ENCODE results near the gene ST3GAL4. TPM values are rescaled to one million over a fixed set of nuclear protein-coding genes. Genes with fewer than 3 reads are reported as not detected.

The ST3GAL4 gene
- total and polyA plus RNA-seq, 2 experiments from 2014 or later, result 19.1 to 25.6 TPM

GRCh38 chr11:126406368-126406767, 50.9 kb downstream of the ST3GAL4 start:
- no peak overlapping the region for H3K4me3 ChIP-seq
- no peaks in the 10 kb centered on the region for H3K27me3 ChIP-seq
- no peaks in the 10 kb centered on the region for H3K9me3 ChIP-seq (ENCODE audit: low read depth)
- DNase-seq (ENCODE audit: low read depth in 1 of 2, low spot score in 1 of 2), result no peak
- no peak for TF ChIP-seq CTCF (IDR thresholded peaks at IDR 0.05; ENCODE audit: low read depth, low read length)
- peaks cover 6% of the 10 kb centered on the region for H3K4me1 ChIP-seq (ENCODE audit: low read depth)
- no peak overlapping the region for H3K27ac ChIP-seq
- no peaks in the 10 kb centered on the region for H3K36me3 ChIP-seq

- TF ChIP-seq CTCF (IDR thresholded peaks at IDR 0.05; ENCODE audit: low read depth, low read length), result no peak
- no peak for DNase-seq (ENCODE audit: low read depth in 1 of 2, low spot score in 1 of 2)
- H3K27ac ChIP-seq, result no peak overlapping the region
- H3K4me1 ChIP-seq (ENCODE audit: low read depth), result peaks cover 8% of the 10 kb centered on the region
- no peaks in the 10 kb centered on the region for H3K27me3 ChIP-seq
- no peak overlapping the region for H3K4me3 ChIP-seq
- H3K36me3 ChIP-seq, result no peaks in the 10 kb centered on the region
- H3K9me3 ChIP-seq (ENCODE audit: low read depth), result no peaks in the 10 kb centered on the region
These were observed 51.6 kb downstream of the ST3GAL4 start for GRCh38 chr11:126407101-126407521.

DNA sequence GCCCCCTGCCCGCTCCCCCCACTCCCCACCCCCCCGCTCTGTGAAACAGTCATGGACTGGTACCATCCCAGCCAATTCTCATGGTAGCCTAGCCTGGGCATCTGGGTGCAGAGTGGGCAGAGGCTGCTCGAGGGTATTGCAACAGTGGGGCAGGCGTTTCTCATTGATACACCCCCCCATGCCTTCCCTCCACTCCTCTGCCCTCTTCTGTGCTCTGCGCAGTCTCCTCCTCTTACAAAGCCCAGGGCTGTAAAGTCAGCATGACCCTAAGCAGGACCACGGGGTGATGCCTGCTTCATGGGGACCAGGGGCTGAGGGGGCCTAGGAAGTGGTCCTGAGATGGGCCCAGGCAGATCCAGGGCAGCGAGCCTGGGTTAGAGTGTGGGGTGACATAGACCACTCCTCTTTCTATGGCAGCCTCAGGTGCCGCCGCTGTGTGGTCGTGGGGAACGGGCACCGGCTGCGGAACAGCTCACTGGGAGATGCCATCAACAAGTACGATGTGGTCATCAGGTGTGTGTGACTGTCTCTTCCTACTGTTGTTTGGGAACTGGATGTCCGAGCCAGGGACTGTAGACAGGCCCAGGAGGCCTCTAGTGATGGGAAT, 52.3 kb downstream of the ST3GAL4 start:
- no peak for DNase-seq (ENCODE audit: low read depth in 1 of 2, low spot score in 1 of 2)
- no peak for TF ChIP-seq CTCF (IDR thresholded peaks at IDR 0.05; ENCODE audit: low read depth, low read length)

GRCh38 chr11:126408496-126408895, 53.0 kb downstream of the ST3GAL4 start:
- no peaks in the 10 kb centered on the region for H3K36me3 ChIP-seq
- no peak overlapping the region for H3K27ac ChIP-seq
- DNase-seq (ENCODE audit: low read depth in 1 of 2, low spot score in 1 of 2), result no peak
- peaks cover 11% of the 10 kb centered on the region for H3K4me1 ChIP-seq (ENCODE audit: low read depth)
- no peaks in the 10 kb centered on the region for H3K27me3 ChIP-seq
- H3K4me3 ChIP-seq, result no peak overlapping the region
- no peaks in the 10 kb centered on the region for H3K9me3 ChIP-seq (ENCODE audit: low read depth)
- no peak for TF ChIP-seq CTCF (IDR thresholded peaks at IDR 0.05; ENCODE audit: low read depth, low read length)

More for the DNA sequence above, 52.3 kb downstream of the ST3GAL4 start:
- no peaks in the 10 kb centered on the region for H3K9me3 ChIP-seq (ENCODE audit: low read depth)
- no peak overlapping the region for H3K27ac ChIP-seq
- peaks cover 11% of the 10 kb centered on the region for H3K4me1 ChIP-seq (ENCODE audit: low read depth)
- H3K36me3 ChIP-seq, result no peaks in the 10 kb centered on the region
- no peaks in the 10 kb centered on the region for H3K27me3 ChIP-seq
- no peak overlapping the region for H3K4me3 ChIP-seq

DNA sequence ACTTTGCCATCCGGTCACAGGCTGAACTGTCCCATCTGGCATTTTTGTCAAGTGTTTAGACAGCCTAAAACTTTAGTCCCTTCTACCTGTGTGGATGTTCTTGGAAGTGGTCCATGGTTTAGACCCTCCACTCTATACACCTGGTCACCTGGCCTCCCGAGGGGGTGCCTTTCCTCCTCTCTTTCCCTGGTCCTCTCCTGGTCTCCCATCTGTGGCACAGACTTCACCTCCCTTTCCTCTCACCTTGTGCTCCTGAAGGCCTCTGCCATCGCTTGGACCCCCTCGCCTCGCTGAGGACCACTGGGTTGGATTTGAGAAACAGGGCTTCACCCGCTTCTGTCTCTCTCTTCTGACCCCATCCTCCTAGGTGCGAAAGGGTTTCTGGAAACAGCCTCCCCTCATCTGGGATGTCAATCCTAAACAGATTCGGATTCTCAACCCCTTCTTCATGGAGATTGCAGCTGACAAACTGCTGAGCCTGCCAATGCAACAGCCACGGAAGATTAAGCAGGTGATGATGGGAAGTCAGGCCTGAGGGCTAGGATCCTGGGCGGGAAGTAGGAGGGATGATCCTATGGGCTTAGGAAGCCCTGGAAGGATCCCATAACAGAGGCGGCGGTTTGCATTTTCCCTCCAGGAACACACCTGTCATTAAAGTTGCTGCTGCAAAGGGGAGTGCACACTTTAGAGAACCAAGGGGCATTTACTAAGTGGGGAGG, 53.6 kb downstream of the ST3GAL4 start:
- peaks cover 2% of the 10 kb centered on the region for H3K36me3 ChIP-seq

More for the DNA sequence above, 53.6 kb downstream of the ST3GAL4 start:
- TF ChIP-seq CTCF (IDR thresholded peaks at IDR 0.05; ENCODE audit: low read depth, low read length), result no peak
- Histone ChIP-seq H3K4me1 (ENCODE audit: low read depth) (peaks cover 11% of the 10 kb centered on the region), H3K9me3 (ENCODE audit: low read depth) (no peaks in the 10 kb centered on the region), H3K4me3 (no peak overlapping the region), H3K27ac (no peak overlapping the region), H3K27me3 (no peaks in the 10 kb centered on the region)
- no peak for DNase-seq (ENCODE audit: low read depth in 1 of 2, low spot score in 1 of 2)

Measured in cardiac muscle cell (in vitro differentiated cells and primary cell).